OCI-LY1 (cell line): ENCODE data around the gene ETV1.

Experiments used
- EZH2 ChIP-seq: fragments of 200-600 bp; sonication (generic), shearing (Covaris generic); IDR thresholded peaks from 2 replicates; pipeline ENCODE4 v1.8.0; 2017; ENCODE audit warnings: borderline replicate concordance, mixed run types, mild to moderate bottlenecking, antibody characterized with exemption, low read length, moderate library complexity, mixed read lengths
- TF ChIP-seq, protein P1 (sequence below): fragments of 200-600 bp; sonication (generic), shearing (Covaris generic); IDR thresholded peaks from 2 replicates; pipeline ENCODE4 v1.5.1; 2017; ENCODE audit warnings: mild to moderate bottlenecking, antibody characterized with exemption, low read length, moderate library complexity, mixed read lengths

DNA sequence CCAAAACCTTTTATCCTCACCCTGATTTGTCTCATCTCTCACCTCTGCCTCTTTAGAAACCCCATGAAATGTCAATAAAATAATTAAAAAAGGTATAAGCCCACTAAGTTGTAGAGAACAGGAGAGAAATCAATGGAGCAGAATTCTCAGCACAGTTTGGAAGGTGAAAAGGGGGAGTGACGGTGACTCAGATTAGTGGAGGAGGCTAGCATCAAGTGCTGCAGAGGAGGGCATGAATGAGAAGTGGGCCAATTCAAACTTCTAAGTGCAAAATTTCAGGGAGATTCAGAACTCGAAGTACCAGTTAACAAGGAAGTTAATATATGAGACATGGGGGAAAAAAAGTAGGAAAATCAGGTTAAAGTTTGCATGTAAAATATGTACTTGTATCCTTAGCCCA lies 34.9 kb upstream of the ETV1 start:
- TF ChIP-seq, protein P1, sequence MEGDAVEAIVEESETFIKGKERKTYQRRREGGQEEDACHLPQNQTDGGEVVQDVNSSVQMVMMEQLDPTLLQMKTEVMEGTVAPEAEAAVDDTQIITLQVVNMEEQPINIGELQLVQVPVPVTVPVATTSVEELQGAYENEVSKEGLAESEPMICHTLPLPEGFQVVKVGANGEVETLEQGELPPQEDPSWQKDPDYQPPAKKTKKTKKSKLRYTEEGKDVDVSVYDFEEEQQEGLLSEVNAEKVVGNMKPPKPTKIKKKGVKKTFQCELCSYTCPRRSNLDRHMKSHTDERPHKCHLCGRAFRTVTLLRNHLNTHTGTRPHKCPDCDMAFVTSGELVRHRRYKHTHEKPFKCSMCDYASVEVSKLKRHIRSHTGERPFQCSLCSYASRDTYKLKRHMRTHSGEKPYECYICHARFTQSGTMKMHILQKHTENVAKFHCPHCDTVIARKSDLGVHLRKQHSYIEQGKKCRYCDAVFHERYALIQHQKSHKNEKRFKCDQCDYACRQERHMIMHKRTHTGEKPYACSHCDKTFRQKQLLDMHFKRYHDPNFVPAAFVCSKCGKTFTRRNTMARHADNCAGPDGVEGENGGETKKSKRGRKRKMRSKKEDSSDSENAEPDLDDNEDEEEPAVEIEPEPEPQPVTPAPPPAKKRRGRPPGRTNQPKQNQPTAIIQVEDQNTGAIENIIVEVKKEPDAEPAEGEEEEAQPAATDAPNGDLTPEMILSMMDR, result no peak
- no peak for TF ChIP-seq EZH2
